ENCODE data around the gene SPTLC1.
"Not testable (repeated sequence)": the region's sequence is repeated elsewhere in the genome, so short reads cannot be mapped to it uniquely, and the experiment has no call there.

The SPTLC1 gene

DNA sequence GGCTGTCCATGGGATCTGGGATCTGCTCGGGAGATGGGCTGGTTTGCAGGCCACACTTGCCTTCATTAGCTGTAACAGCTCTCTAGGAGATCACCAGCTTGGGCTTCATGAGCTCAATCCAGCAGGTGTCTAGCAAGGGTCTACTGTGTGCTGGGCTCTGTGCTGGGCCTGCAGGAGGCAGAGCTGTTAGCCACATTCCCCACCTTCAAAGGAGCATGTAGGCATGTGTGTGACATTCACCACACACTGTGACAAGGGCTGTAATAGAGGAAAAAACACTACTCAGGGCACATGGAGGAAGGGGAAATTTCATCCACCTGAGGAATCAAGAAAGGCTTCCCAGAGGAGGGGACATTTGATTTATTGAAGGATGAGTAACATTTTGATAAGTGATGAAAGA is 17.7 kb upstream of the SPTLC1 start:
- H3K79me1 ChIP-seq (ENCODE audit: low read length); H3K4me2 ChIP-seq (ENCODE audit: low read length); H3K4ac ChIP-seq (ENCODE audit: low read depth, low read length); H4K8ac ChIP-seq (ENCODE audit: low read depth, low read length); H2AK5ac ChIP-seq (ENCODE audit: low read length); H3K23ac ChIP-seq (ENCODE audit: low read length); DNase-seq; H3K4me1 ChIP-seq (ENCODE audit: control insufficient read depth, low read depth, low read length); H2BK15ac ChIP-seq (replicated peaks; ENCODE audit: low read depth); H3K79me2 ChIP-seq (ENCODE audit: control insufficient read depth, insufficient read depth, low read length); H3K18ac ChIP-seq (ENCODE audit: low read length); H2BK120ac ChIP-seq (ENCODE audit: low read depth, low read length); H3K27me3 ChIP-seq (ENCODE audit: insufficient read depth, low read length, poor library complexity); H3K27ac ChIP-seq (ENCODE audit: low read depth, low read length); H3K9ac ChIP-seq (ENCODE audit: low read length); H3K36me3 ChIP-seq (ENCODE audit: control insufficient read depth, insufficient read depth, low read length); H3K56ac ChIP-seq (ENCODE audit: low read length); H4K5ac ChIP-seq (ENCODE audit: low read length); H2BK5ac ChIP-seq (ENCODE audit: low read length); H3K4me3 ChIP-seq (ENCODE audit: low read length): not testable (repeated sequence)
- no CpG with 5 or more reads among the region's 1 CpG for WGBS (ENCODE audit: extremely low coverage, insufficient coverage, low lambda C conversion rate)

DNA sequence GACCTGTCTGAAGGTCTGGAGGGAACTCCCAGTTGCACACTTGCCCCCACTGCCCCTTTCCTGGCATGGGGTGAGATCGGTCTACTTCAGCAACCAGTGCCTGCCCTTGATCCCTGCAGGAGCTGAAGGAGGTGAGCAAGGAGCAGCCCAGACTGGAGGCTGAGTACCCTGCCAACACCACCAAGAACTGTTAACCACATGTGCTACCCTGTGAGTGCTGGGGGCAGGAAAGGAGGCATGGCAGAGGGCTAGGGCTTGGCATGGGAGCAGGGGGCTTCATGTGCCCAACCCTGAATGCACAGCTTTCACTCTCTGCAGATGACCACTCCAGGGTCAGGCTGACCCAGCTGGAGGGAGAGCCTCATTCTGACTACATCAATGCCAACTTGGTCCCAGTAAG is 17.3 kb upstream of the SPTLC1 start:
- Histone ChIP-seq H3K9ac (ENCODE audit: low read length) (no peak overlapping the region), H3K4ac (ENCODE audit: low read depth, low read length) (no peak overlapping the region), H3K23ac (ENCODE audit: low read length) (no peak overlapping the region), H3K27me3 (ENCODE audit: insufficient read depth, low read length, poor library complexity) (no peaks in the 10 kb centered on the region), H4K8ac (ENCODE audit: low read depth, low read length) (no peak overlapping the region), H3K27ac (ENCODE audit: low read depth, low read length) (no peak overlapping the region), H3K79me1 (ENCODE audit: low read length) (no peaks in the 10 kb centered on the region), H2AK5ac (ENCODE audit: low read length) (no peak overlapping the region), H4K5ac (ENCODE audit: low read length) (no peak overlapping the region), H3K56ac (ENCODE audit: low read length) (no peak overlapping the region), H2BK15ac (replicated peaks; ENCODE audit: low read depth) (no peak overlapping the region), H3K18ac (ENCODE audit: low read length) (no peak overlapping the region), H3K36me3 (ENCODE audit: control insufficient read depth, insufficient read depth, low read length) (no peaks in the 10 kb centered on the region), H2BK120ac (ENCODE audit: low read depth, low read length) (no peak overlapping the region), H2BK5ac (ENCODE audit: low read length) (no peak overlapping the region), H3K4me1 (ENCODE audit: control insufficient read depth, low read depth, low read length) (no peaks in the 10 kb centered on the region), H3K4me2 (ENCODE audit: low read length) (no peak overlapping the region), H3K79me2 (ENCODE audit: control insufficient read depth, insufficient read depth, low read length) (no peaks in the 10 kb centered on the region), H3K4me3 (ENCODE audit: low read length) (no peak overlapping the region)
- no peak for DNase-seq
- no CpG with 5 or more reads among the region's 1 CpG for WGBS (ENCODE audit: extremely low coverage, insufficient coverage, low lambda C conversion rate)

DNA sequence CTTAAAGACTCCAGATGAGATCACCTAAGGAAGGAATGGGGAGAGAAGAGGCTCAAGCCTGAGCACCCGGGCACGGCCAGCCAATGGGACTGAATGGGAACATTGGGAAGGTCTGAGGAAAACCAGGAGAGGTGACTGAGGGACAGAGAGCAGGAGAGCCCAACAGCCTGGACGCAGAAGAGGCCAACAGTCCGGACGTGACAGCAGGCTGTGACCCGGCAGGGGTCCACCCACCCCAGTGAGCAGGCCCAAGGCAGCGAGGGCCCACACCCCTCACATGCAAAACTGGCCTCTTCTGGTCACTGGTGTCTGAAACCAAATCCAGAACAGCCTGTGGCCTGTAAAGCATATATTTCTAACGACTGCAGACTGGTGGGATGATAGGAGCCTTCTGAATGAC is 7.6 kb upstream of the SPTLC1 start:
- WGBS (ENCODE audit: extremely low coverage, insufficient coverage, low lambda C conversion rate) = no CpG with 5 or more reads among the region's 8 CpGs
- Histone ChIP-seq H2BK5ac (ENCODE audit: low read length) (no peak overlapping the region), H3K4ac (ENCODE audit: low read depth, low read length) (no peak overlapping the region), H2BK15ac (replicated peaks; ENCODE audit: low read depth) (no peak overlapping the region), H3K4me1 (ENCODE audit: control insufficient read depth, low read depth, low read length) (no peaks in the 10 kb centered on the region), H2BK120ac (ENCODE audit: low read depth, low read length) (no peak overlapping the region), H3K18ac (ENCODE audit: low read length) (no peak overlapping the region), H4K5ac (ENCODE audit: low read length) (no peak overlapping the region), H3K79me1 (ENCODE audit: low read length) (no peaks in the 10 kb centered on the region), H2AK5ac (ENCODE audit: low read length) (no peak overlapping the region), H3K27ac (ENCODE audit: low read depth, low read length) (no peak overlapping the region), H3K23ac (ENCODE audit: low read length) (no peak overlapping the region), H3K4me2 (ENCODE audit: low read length) (no peak overlapping the region), H3K79me2 (ENCODE audit: control insufficient read depth, insufficient read depth, low read length) (no peaks in the 10 kb centered on the region), H3K9ac (ENCODE audit: low read length) (no peak overlapping the region), H3K4me3 (ENCODE audit: low read length) (no peak overlapping the region), H3K36me3 (ENCODE audit: control insufficient read depth, insufficient read depth, low read length) (no peaks in the 10 kb centered on the region), H3K56ac (ENCODE audit: low read length) (no peak overlapping the region), H3K27me3 (ENCODE audit: insufficient read depth, low read length, poor library complexity) (no peaks in the 10 kb centered on the region), H4K8ac (ENCODE audit: low read depth, low read length) (no peak overlapping the region)
- DNase-seq = no peak

DNA sequence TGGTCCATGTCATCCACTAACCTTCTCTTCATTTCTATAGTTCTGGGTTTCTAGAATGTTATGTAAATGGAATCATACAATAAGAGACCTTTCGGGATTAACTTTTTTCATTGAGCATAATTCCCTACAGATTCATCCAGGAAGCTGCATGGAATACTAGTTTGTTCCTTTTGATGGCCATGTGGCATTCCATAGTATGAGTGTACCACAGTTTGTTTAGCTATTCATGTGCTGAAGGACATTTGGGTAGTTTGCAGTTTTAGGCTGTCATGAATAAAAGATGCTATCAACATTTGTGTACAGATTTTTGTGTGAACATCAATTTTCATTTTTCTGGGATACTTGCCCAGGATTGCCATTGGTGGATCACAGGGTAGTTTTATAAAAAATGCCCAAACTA is 6.8 kb upstream of the SPTLC1 start:
- no peak overlapping the region for H4K5ac ChIP-seq (ENCODE audit: low read length)

DNA sequence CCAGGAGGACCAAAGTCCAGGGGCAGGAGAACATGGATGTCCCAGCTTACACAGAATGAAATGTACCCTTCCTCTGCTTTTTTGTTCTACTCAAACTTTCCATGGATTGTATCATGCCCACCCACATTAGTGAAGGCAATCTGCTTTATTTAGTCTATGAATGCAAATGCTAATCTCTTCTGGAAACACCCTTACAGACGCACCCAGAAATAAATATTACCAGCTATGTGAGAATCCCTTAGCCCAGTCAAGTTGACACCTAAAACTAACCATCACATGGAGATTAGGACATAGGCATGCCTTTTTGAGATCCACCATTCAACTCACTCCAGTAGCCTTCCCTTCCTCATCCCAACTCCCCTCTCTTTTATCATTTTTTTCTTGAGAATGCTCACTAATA is 6.1 kb upstream of the SPTLC1 start:
- no peak overlapping the region for H3K9ac ChIP-seq (ENCODE audit: low read length)
- no peak overlapping the region for H3K4me3 ChIP-seq (ENCODE audit: low read length)
- DNase-seq = no peak

More for the DNA sequence above, 6.8 kb upstream of the SPTLC1 start:
- H2BK15ac ChIP-seq (replicated peaks; ENCODE audit: low read depth) = no peak overlapping the region
- no peak overlapping the region for H3K18ac ChIP-seq (ENCODE audit: low read length)
- no peak overlapping the region for H3K9ac ChIP-seq (ENCODE audit: low read length)
- no peaks in the 10 kb centered on the region for H3K4me1 ChIP-seq (ENCODE audit: control insufficient read depth, low read depth, low read length)
- H3K23ac ChIP-seq (ENCODE audit: low read length) = no peak overlapping the region
- no peaks in the 10 kb centered on the region for H3K36me3 ChIP-seq (ENCODE audit: control insufficient read depth, insufficient read depth, low read length)
- no peak overlapping the region for H2BK120ac ChIP-seq (ENCODE audit: low read depth, low read length)
- H3K4me2 ChIP-seq (ENCODE audit: low read length) = no peak overlapping the region
- H3K4ac ChIP-seq (ENCODE audit: low read depth, low read length) = no peak overlapping the region
- H3K56ac ChIP-seq (ENCODE audit: low read length) = no peak overlapping the region
- no peak overlapping the region for H3K27ac ChIP-seq (ENCODE audit: low read depth, low read length)
- no peaks in the 10 kb centered on the region for H3K27me3 ChIP-seq (ENCODE audit: insufficient read depth, low read length, poor library complexity)
- H4K8ac ChIP-seq (ENCODE audit: low read depth, low read length) = no peak overlapping the region
- no peaks in the 10 kb centered on the region for H3K79me2 ChIP-seq (ENCODE audit: control insufficient read depth, insufficient read depth, low read length)
- no peak overlapping the region for H2AK5ac ChIP-seq (ENCODE audit: low read length)
- no CpG with 5 or more reads among the region's 1 CpG for WGBS (ENCODE audit: extremely low coverage, insufficient coverage, low lambda C conversion rate)
- H3K79me1 ChIP-seq (ENCODE audit: low read length) = no peaks in the 10 kb centered on the region
- no peak for DNase-seq
- H3K4me3 ChIP-seq (ENCODE audit: low read length) = no peak overlapping the region
- no peak overlapping the region for H2BK5ac ChIP-seq (ENCODE audit: low read length)

DNA sequence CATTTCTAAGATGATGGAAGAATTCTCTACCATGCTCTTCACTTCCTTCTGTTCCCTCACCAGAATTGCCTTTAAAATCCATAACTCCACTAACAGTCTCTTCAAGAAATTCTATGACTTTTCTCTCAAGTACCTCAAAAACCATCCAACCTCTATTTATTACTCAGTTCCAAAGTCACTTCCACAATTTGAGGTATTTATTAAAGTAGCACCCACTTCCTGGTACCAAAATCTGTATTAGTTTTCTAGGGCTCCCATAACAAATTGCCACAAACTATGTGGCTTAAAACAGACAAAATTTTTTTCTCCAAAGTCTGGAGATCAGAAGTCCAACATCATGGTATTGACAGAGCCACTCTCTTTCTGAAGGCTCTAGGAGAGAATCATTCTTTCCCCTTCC is 4.9 kb upstream of the SPTLC1 start:
- Histone ChIP-seq H3K79me1 (ENCODE audit: low read length) (no peaks in the 10 kb centered on the region), H3K4me1 (ENCODE audit: control insufficient read depth, low read depth, low read length) (no peaks in the 10 kb centered on the region), H3K9ac (ENCODE audit: low read length) (no peak overlapping the region), H3K36me3 (ENCODE audit: control insufficient read depth, insufficient read depth, low read length) (no peaks in the 10 kb centered on the region), H3K56ac (ENCODE audit: low read length) (no peak overlapping the region), H4K5ac (ENCODE audit: low read length) (no peak overlapping the region), H3K4me2 (ENCODE audit: low read length) (no peak overlapping the region), H3K27ac (ENCODE audit: low read depth, low read length) (no peak overlapping the region), H4K8ac (ENCODE audit: low read depth, low read length) (no peak overlapping the region), H3K23ac (ENCODE audit: low read length) (no peak overlapping the region), H2BK5ac (ENCODE audit: low read length) (no peak overlapping the region), H2BK120ac (ENCODE audit: low read depth, low read length) (no peak overlapping the region), H3K27me3 (ENCODE audit: insufficient read depth, low read length, poor library complexity) (no peaks in the 10 kb centered on the region), H2AK5ac (ENCODE audit: low read length) (no peak overlapping the region), H3K4ac (ENCODE audit: low read depth, low read length) (no peak overlapping the region), H3K4me3 (ENCODE audit: low read length) (no peak overlapping the region), H3K18ac (ENCODE audit: low read length) (no peak overlapping the region), H2BK15ac (replicated peaks; ENCODE audit: low read depth) (no peak overlapping the region), H3K79me2 (ENCODE audit: control insufficient read depth, insufficient read depth, low read length) (no peaks in the 10 kb centered on the region)
- DNase-seq = no peak

More for the DNA sequence above, 6.1 kb upstream of the SPTLC1 start:
- H3K56ac ChIP-seq (ENCODE audit: low read length) = no peak overlapping the region
- H3K36me3 ChIP-seq (ENCODE audit: control insufficient read depth, insufficient read depth, low read length) = no peaks in the 10 kb centered on the region
- no peaks in the 10 kb centered on the region for H3K27me3 ChIP-seq (ENCODE audit: insufficient read depth, low read length, poor library complexity)
- no peak overlapping the region for H3K23ac ChIP-seq (ENCODE audit: low read length)
- H2BK120ac ChIP-seq (ENCODE audit: low read depth, low read length) = no peak overlapping the region
- H3K4ac ChIP-seq (ENCODE audit: low read depth, low read length) = no peak overlapping the region
- no CpG with 5 or more reads among the region's 1 CpG for WGBS (ENCODE audit: extremely low coverage, insufficient coverage, low lambda C conversion rate)
- H2BK5ac ChIP-seq (ENCODE audit: low read length) = no peak overlapping the region
- H4K8ac ChIP-seq (ENCODE audit: low read depth, low read length) = no peak overlapping the region
- H3K79me1 ChIP-seq (ENCODE audit: low read length) = no peaks in the 10 kb centered on the region
- no peak overlapping the region for H2AK5ac ChIP-seq (ENCODE audit: low read length)
- no peaks in the 10 kb centered on the region for H3K4me1 ChIP-seq (ENCODE audit: control insufficient read depth, low read depth, low read length)
- no peak overlapping the region for H4K5ac ChIP-seq (ENCODE audit: low read length)
- H2BK15ac ChIP-seq (replicated peaks; ENCODE audit: low read depth) = no peak overlapping the region
- H3K79me2 ChIP-seq (ENCODE audit: control insufficient read depth, insufficient read depth, low read length) = no peaks in the 10 kb centered on the region
- no peak overlapping the region for H3K18ac ChIP-seq (ENCODE audit: low read length)
- no peak overlapping the region for H3K4me2 ChIP-seq (ENCODE audit: low read length)
- no peak overlapping the region for H3K27ac ChIP-seq (ENCODE audit: low read depth, low read length)
